Endothelial cell of umbilical vein (primary cell): Measurements from ENCODE around the gene CD84. TPM values are rescaled to one million over a fixed set of nuclear protein-coding genes. Genes with fewer than 3 reads are reported as not detected.

ENCODE experiments used
- BruUV-seq: library from RNA; stranded (reverse); fragments of 400-500 nt; replicated peaks from 2 replicates; lab custom pipeline; 2021; lab: Mats Ljungman, UMichigan
- CTCF ChIA-PET: fragments of 300-600, 350-600 bp; sonication (Branson Sonifier 250); formaldehyde crosslinking; loops from one replicate; lab custom pipeline; 2021; ENCODE audit warnings: antibody characterized with exemption, inconsistent platforms; lab: Charles Lee
- POLR2A ChIA-PET: fragments of 300-600, 350-600 bp; sonication (Branson Sonifier 250); formaldehyde crosslinking; loops from one replicate; lab custom pipeline; 2021; ENCODE audit warnings: antibody characterized with exemption, inconsistent platforms; lab: Charles Lee
- DNase-seq: peaks from one replicate; pipeline ENCODE4 v3.0.0-alpha.2; 2011; ENCODE audit warnings: low read depth, low spot score
- FAIRE-seq: peaks from 2 replicates; lab custom pipeline; 2011; peaks lifted over from hg19 to GRCh38; lab: Jason Lieb, UNC
- H2AFZ ChIP-seq: 2 replicates; pipeline ENCODE4 v1.6.0; 2012; ENCODE audit warnings: low read depth, low read length, control low read depth, inconsistent platforms
- H3K27ac ChIP-seq: 2 replicates; pipeline ENCODE4 v1.5.1; 2011; ENCODE audit warnings: low read depth, mild to moderate bottlenecking, control low read depth, low read length, moderate library complexity; ENCODE audit not compliant: insufficient read depth
- H3K27me3 ChIP-seq, 2 experiments: 2 replicates each; pipeline versions ENCODE4 v1.6.0 to v1.6.1; 2011; ENCODE audit warnings: low read length in 2 of 2, mixed read lengths in 1 of 2; ENCODE audit not compliant: control insufficient read depth in 2 of 2, insufficient read depth in 2 of 2
- H3K36me3 ChIP-seq, 2 experiments: 2 replicates in 1 of 2; 3 replicates in 1 of 2; pipeline ENCODE4 v1.5.1; 2011; ENCODE audit warnings: low read length in 2 of 2, mild to moderate bottlenecking in 1 of 2, moderate library complexity in 1 of 2; ENCODE audit not compliant: control insufficient read depth in 2 of 2, insufficient read depth in 2 of 2; ENCODE audit errors: extremely low read depth in 1 of 2
- H3K4me1 ChIP-seq: 3 replicates; pipeline ENCODE4 v1.5.1; 2011; ENCODE audit warnings: mild to moderate bottlenecking, low read length; ENCODE audit not compliant: control insufficient read depth, insufficient read depth; ENCODE audit errors: extremely low read depth
- H3K4me2 ChIP-seq: 2 replicates; pipeline ENCODE4 v1.6.1; 2011; ENCODE audit warnings: low read length, control low read depth, mixed read lengths; ENCODE audit not compliant: insufficient read depth
- H3K4me3 ChIP-seq, 3 experiments: fragments of 200-600 bp in 1 of 3; sonication (generic), shearing (Covaris generic) in 1 of 3; replicated peaks in 1 of 3; 2 replicates each; pipeline ENCODE4 v1.5.1; 2011 to 2016; ENCODE audit warnings: control low read depth in 3 of 3, low read length in 3 of 3, mild to moderate bottlenecking in 2 of 3, inconsistent platforms in 1 of 3, low read depth in 1 of 3, moderate library complexity in 1 of 3; ENCODE audit not compliant: insufficient read depth in 1 of 3
- H3K79me2 ChIP-seq: 2 replicates; pipeline ENCODE4 v1.6.0; 2012; ENCODE audit warnings: low read length, inconsistent platforms; ENCODE audit not compliant: control insufficient read depth, insufficient read depth
- H3K9ac ChIP-seq: replicated peaks from 2 replicates; pipeline ENCODE3; 2011; ENCODE audit warnings: low read length, control low read depth; ENCODE audit not compliant: insufficient read depth; ENCODE audit errors: extremely low read depth
- H3K9me1 ChIP-seq: replicated peaks from 3 replicates; pipeline ENCODE4 v1.6.0; 2011; ENCODE audit warnings: mild to moderate bottlenecking, low read length; ENCODE audit not compliant: control insufficient read depth, insufficient read depth; ENCODE audit errors: extremely low read depth
- H3K9me3 ChIP-seq: replicated peaks from 2 replicates; pipeline ENCODE4 v1.5.1; 2012; ENCODE audit warnings: low read length, inconsistent platforms; ENCODE audit not compliant: control insufficient read depth, insufficient read depth
- H4K20me1 ChIP-seq: replicated peaks from 2 replicates; pipeline ENCODE3; 2011; ENCODE audit warnings: mild to moderate bottlenecking, low read length; ENCODE audit not compliant: control insufficient read depth, insufficient read depth; ENCODE audit errors: extremely low read depth
- CTCF ChIP-seq, 2 donors: IDR thresholded peaks; 1 replicate in 1 of 2; 2 replicates in 1 of 2; pipeline ENCODE4 v1.5.1; 2011; ENCODE audit warnings: low read length in 2 of 2, mild to moderate bottlenecking in 2 of 2, moderate library complexity in 2 of 2, control low read depth in 1 of 2, inconsistent platforms in 1 of 2, low read depth in 1 of 2; ENCODE audit not compliant: insufficient read depth in 1 of 2; ENCODE audit errors: extremely low read depth in 1 of 2
- EZH2 ChIP-seq: IDR thresholded peaks from 2 replicates; pipeline ENCODE4 v1.6.1; 2012; ENCODE audit warnings: borderline replicate concordance, low read depth, mild to moderate bottlenecking, moderate library complexity, low read length, inconsistent platforms; ENCODE audit not compliant: severe bottlenecking
- FOS ChIP-seq: IDR thresholded peaks from 2 replicates; pipeline ENCODE4 v1.6.1; 2011; ENCODE audit warnings: mild to moderate bottlenecking, low read length, moderate library complexity, borderline replicate concordance; ENCODE audit not compliant: insufficient read depth
- GATA2 ChIP-seq: IDR thresholded peaks from 2 replicates; pipeline ENCODE4 v1.7.0; 2011; ENCODE audit warnings: low read depth, mild to moderate bottlenecking, moderate library complexity, mixed read lengths, low read length; ENCODE audit not compliant: insufficient read length, insufficient read depth
- JUN ChIP-seq: IDR thresholded peaks from 2 replicates; pipeline ENCODE4 v1.6.1; 2011; ENCODE audit warnings: borderline replicate concordance, low read depth; ENCODE audit not compliant: insufficient read length, insufficient read depth
- MAX ChIP-seq: IDR thresholded peaks from 2 replicates; pipeline ENCODE4 v1.6.1; 2011; ENCODE audit not compliant: insufficient read depth, insufficient read length
- MYC ChIP-seq: IDR thresholded peaks from one replicate; pipeline ENCODE4 v1.6.1; 2011; ENCODE audit warnings: mild to moderate bottlenecking, low read depth, low read length
- POLR2A ChIP-seq: IDR thresholded peaks from 2 replicates; pipeline ENCODE4 v1.6.1; 2012; ENCODE audit warnings: low read depth, mild to moderate bottlenecking, control low read depth, low read length
- POLR2AphosphoS5 ChIP-seq: IDR thresholded peaks from 2 replicates; pipeline ENCODE4 v1.6.1; 2012; ENCODE audit warnings: low read depth, mild to moderate bottlenecking, control low read depth, low read length, moderate library complexity; ENCODE audit not compliant: insufficient read depth
- dilution Hi-C: fragments of 300-500 bp; cut with MboI; formaldehyde crosslinking; loops from one replicate; pipeline ENCODE4 v1.15.0; 2019; ENCODE audit warnings: low sequenced_read_pairs; ENCODE audit not compliant: extremely low pct_ligation_motif_present
- intact Hi-C: fragments of 100-400 bp; cut with micrococcal nuclease; formaldehyde crosslinking; loops from one replicate; pipeline ENCODE4 v1.10.0; 2022
- polyA plus RNA-seq, 4 experiments: library from polyadenylated mRNA; depleted of rRNA in 3 of 4; stranded (reverse) in 3 of 4; unstranded in 1 of 4; fragments of >200 nt; gene quantifications; 2 replicates each; pipeline versions ENCODE4 v1.2.1 to v1.2.3, GENCODE V29; 2011 to 2012; ENCODE audit warnings: missing spikeins in 1 of 4
- total RNA-seq: library from RNA; stranded (reverse); gene quantifications from 2 replicates; pipeline ENCODE4 v1.2.3, GENCODE V29; 2021

Gene CD84
- total and polyA plus RNA-seq, 2 donors (not counting 3 experiments of a cell fraction or from before 2014, with no cell fraction given) = not detected

- Histone ChIP-seq H3K36me3 (no peaks in the 10 kb centered on the region), H3K9me3 (no peaks in the 10 kb centered on the region), H3K4me3 (no peak overlapping the region), H3K4me2 (no peak overlapping the region), H3K9ac (no peak overlapping the region), H3K27ac (no peak overlapping the region), H3K27me3 (peaks cover 0 to 2% of the 10 kb centered on the region in 2 experiments), H2AFZ (no peak overlapping the region), H3K4me1 (no peaks in the 10 kb centered on the region), H3K9me1 (no peaks in the 10 kb centered on the region), H3K79me2 (no peaks in the 10 kb centered on the region), H4K20me1 (no peaks in the 10 kb centered on the region)
- no peak for FAIRE-seq
- no peak for TF ChIP-seq POLR2AphosphoS5
- no peak for TF ChIP-seq MAX
- TF ChIP-seq CTCF (IDR thresholded peaks at IDR 0.05; ENCODE audit: extremely low read depth in 1 of 2, insufficient read depth in 1 of 2, low read depth in 1 of 2, low read length in 2 of 2) = no peak
- no peak for TF ChIP-seq MYC
- TF ChIP-seq JUN = no peak
- no peak for TF ChIP-seq POLR2A
- no peak for TF ChIP-seq GATA2
- no peak for TF ChIP-seq EZH2
- TF ChIP-seq FOS = no peak
- ChIA-PET CTCF (no interaction called here), POLR2A (no interaction called here)
- dilution Hi-C loops (no loop called here), intact Hi-C loops (no loop called here)
- DNase-seq = no peak
- BruUV-seq = no TSS peak
These were observed 43.9 kb upstream of the CD84 start for GRCh38 chr1:160623227-160623633.
